SK-N-SH (cell line): ENCODE measurements around the gene NFE2L3. TPM values are rescaled to one million over a fixed set of nuclear protein-coding genes. Genes with fewer than 3 reads are reported as not detected.

Source experiments
- CTCF ChIA-PET: fragments of 300-600, 350-600 bp; formaldehyde crosslinking; extraction: SDS; loops from one replicate; lab custom pipeline; 2021; lab: Yijun Ruan, JAX
- POLR2A ChIA-PET: fragments of 350-600 bp; sonication (Branson Sonifier 250); formaldehyde crosslinking; extraction: SDS; loops from one replicate; lab custom pipeline; 2020; ENCODE audit warnings: antibody characterized with exemption, inconsistent platforms; lab: Yijun Ruan, JAX
- DNase-seq: peaks from one replicate; pipeline ENCODE4 v3.0.0; 2012
- H2AFZ ChIP-seq: fragments of 200-600 bp; sonication (generic); 2 replicates; pipeline ENCODE4 v1.8.1; 2016; ENCODE audit warnings: antibody characterized with exemption, mild to moderate bottlenecking, low read depth
- H3F3A ChIP-seq: fragments of 200-600 bp; sonication (generic); replicated peaks from 2 replicates; pipeline ENCODE3; 2016; ENCODE audit warnings: antibody characterized with exemption, mild to moderate bottlenecking; ENCODE audit not compliant: insufficient read depth
- H3K27ac ChIP-seq, 2 experiments: fragments of 200-500 bp in 1 of 2; fragments of 200-600 bp in 1 of 2; sonication (Bioruptor generic) in 1 of 2; sonication (generic), shearing (Covaris generic) in 1 of 2; 2 replicates each; pipeline versions ENCODE4 v1.5.1 to v1.6.1; 2014 to 2016; ENCODE audit warnings: low read depth in 2 of 2, inconsistent platforms in 1 of 2, low read length in 1 of 2, mild to moderate bottlenecking in 1 of 2, mixed read lengths in 1 of 2
- H3K27me3 ChIP-seq: fragments of 200-600 bp; sonication (generic), shearing (Covaris generic); 2 replicates; pipeline ENCODE4 v1.6.1; 2016; ENCODE audit warnings: mixed run types; ENCODE audit not compliant: insufficient read depth
- H3K36me3 ChIP-seq, 2 experiments: fragments of 200-500 bp in 1 of 2; fragments of 200-600 bp in 1 of 2; sonication (Bioruptor generic) in 1 of 2; sonication (generic) in 1 of 2; replicated peaks in 1 of 2; 2 replicates each; pipeline versions ENCODE3 to v1.5.1; 2014 to 2016; ENCODE audit warnings: low read length in 1 of 2, mild to moderate bottlenecking in 1 of 2; ENCODE audit not compliant: insufficient read depth in 2 of 2, control insufficient read depth in 1 of 2
- H3K4me1 ChIP-seq, 2 experiments: fragments of 200-500 bp in 1 of 2; fragments of 200-600 bp in 1 of 2; sonication (Bioruptor generic) in 1 of 2; sonication (generic), shearing (Covaris generic) in 1 of 2; 2 replicates each; pipeline versions ENCODE4 v1.5.1 to v1.6.1; 2014 to 2016; ENCODE audit warnings: low read depth in 1 of 2, low read length in 1 of 2, mixed run types in 1 of 2; ENCODE audit not compliant: insufficient read depth in 2 of 2, control insufficient read depth in 1 of 2
- H3K4me2 ChIP-seq: fragments of 200-600 bp; sonication (generic), shearing (Covaris generic); 2 replicates; pipeline ENCODE4 v1.6.1; 2017; ENCODE audit warnings: mixed run types
- H3K4me3 ChIP-seq, 2 experiments: fragments of 200-500 bp in 1 of 2; fragments of 200-600 bp in 1 of 2; sonication (Bioruptor generic) in 1 of 2; sonication (generic), shearing (Covaris generic) in 1 of 2; 2 replicates each; pipeline versions ENCODE4 v1.5.1 to v1.8.1; 2014 to 2016; ENCODE audit warnings: low read depth in 2 of 2, inconsistent platforms in 1 of 2, low read length in 1 of 2, mild to moderate bottlenecking in 1 of 2, mixed read lengths in 1 of 2, moderate library complexity in 1 of 2
- H3K79me2 ChIP-seq: fragments of 200-600 bp; sonication (generic); 2 replicates; pipeline ENCODE4 v1.8.1; 2017; ENCODE audit warnings: mild to moderate bottlenecking; ENCODE audit not compliant: insufficient read depth
- H3K9ac ChIP-seq: fragments of 200-600 bp; sonication (generic); 2 replicates; pipeline ENCODE4 v1.6.1; 2017; ENCODE audit warnings: mixed run types
- H3K9me2 ChIP-seq: fragments of 200-600 bp; sonication (generic); 2 replicates; pipeline ENCODE4 v1.6.1; 2017; ENCODE audit warnings: mixed run types
- H3K9me3 ChIP-seq: fragments of 200-600 bp; sonication (generic); 2 replicates; pipeline ENCODE4 v1.6.1; 2017; ENCODE audit warnings: mixed run types, mild to moderate bottlenecking, moderate library complexity
- H4K20me1 ChIP-seq: fragments of 200-600 bp; sonication (generic); 2 replicates; pipeline ENCODE4 v1.6.1; 2017; ENCODE audit warnings: mild to moderate bottlenecking, mixed run types; ENCODE audit not compliant: insufficient read depth
- CHD2 ChIP-seq: fragments of 150-350 bp; IDR thresholded peaks from 2 replicates; pipeline ENCODE4 v1.6.1; 2018; ENCODE audit warnings: low read length; ENCODE audit not compliant: partially characterized antibody
- EP300 ChIP-seq, 2 experiments: IDR thresholded peaks; 2 replicates each; pipeline versions ENCODE4 v1.4.0 to v1.6.1; 2012; ENCODE audit warnings: borderline replicate concordance in 1 of 2, low read depth in 1 of 2, low read length in 1 of 2
- FOXJ3 ChIP-seq: sonication (generic); formaldehyde crosslinking; IDR thresholded peaks from 2 replicates; pipeline ENCODE4 v1.5.1; 2020; ENCODE audit warnings: mild to moderate bottlenecking, missing genetic modification reagents
- GATA2 ChIP-seq: sonication (generic); formaldehyde crosslinking; IDR thresholded peaks from 2 replicates; pipeline ENCODE4 v1.5.0; 2020; ENCODE audit warnings: mild to moderate bottlenecking, missing genetic modification reagents
- MXI1 ChIP-seq: IDR thresholded peaks from 2 replicates; pipeline ENCODE4 v1.6.1; 2012; ENCODE audit warnings: mild to moderate bottlenecking, low read depth, low read length, improper control_type of control experiment
- RAD21 ChIP-seq: IDR thresholded peaks from 2 replicates; pipeline ENCODE4 v1.6.1; 2012; ENCODE audit warnings: mild to moderate bottlenecking, low read length
- RCOR1 ChIP-seq: fragments of 150-350 bp; IDR thresholded peaks from 2 replicates; pipeline ENCODE4 v1.6.1; 2017; ENCODE audit warnings: antibody characterized with exemption, low read length
- RXRA ChIP-seq: IDR thresholded peaks from 2 replicates; pipeline ENCODE4 v1.4.0; 2012; ENCODE audit warnings: low read depth, mild to moderate bottlenecking, borderline replicate concordance
- SMC3 ChIP-seq: IDR thresholded peaks from 2 replicates; pipeline ENCODE4 v1.6.1; 2012; ENCODE audit warnings: low read depth, low read length, improper control_type of control experiment
- TAF1 ChIP-seq: IDR thresholded peaks from 2 replicates; pipeline ENCODE4 v1.6.1; 2012; ENCODE audit warnings: low read depth, mild to moderate bottlenecking, low read length, moderate library complexity, borderline replicate concordance
- WGBS: methylation state at CpG from one replicate; pipeline ENCODE4 v1.1.6; 2017; ENCODE audit warnings: low lambda C conversion rate; 5-methylcytosine and 5-hydroxymethylcytosine counted together
- polyA plus RNA-seq, 3 experiments: library from polyadenylated mRNA; depleted of rRNA; stranded (reverse); fragments of >200 nt; gene quantifications; 2 replicates each; pipeline ENCODE4 v1.2.3, GENCODE V29; 2012
- TF ChIP-seq, protein P1 (sequence below): IDR thresholded peaks from 2 replicates; pipeline ENCODE4 v1.4.0; 2012; ENCODE audit warnings: low read depth, borderline replicate concordance
- TF ChIP-seq, protein P2 (sequence below): IDR thresholded peaks from 2 replicates; pipeline ENCODE4 v1.6.1; 2012; ENCODE audit warnings: mild to moderate bottlenecking, low read depth, low read length, moderate library complexity
- TF ChIP-seq, protein P3 (sequence below): IDR thresholded peaks from 2 replicates; pipeline ENCODE4; 2012

The NFE2L3 gene
- polyA plus RNA-seq, 1 of the 3 experiments (the other 2 are of a cell fraction): 36.1 TPM

DNA sequence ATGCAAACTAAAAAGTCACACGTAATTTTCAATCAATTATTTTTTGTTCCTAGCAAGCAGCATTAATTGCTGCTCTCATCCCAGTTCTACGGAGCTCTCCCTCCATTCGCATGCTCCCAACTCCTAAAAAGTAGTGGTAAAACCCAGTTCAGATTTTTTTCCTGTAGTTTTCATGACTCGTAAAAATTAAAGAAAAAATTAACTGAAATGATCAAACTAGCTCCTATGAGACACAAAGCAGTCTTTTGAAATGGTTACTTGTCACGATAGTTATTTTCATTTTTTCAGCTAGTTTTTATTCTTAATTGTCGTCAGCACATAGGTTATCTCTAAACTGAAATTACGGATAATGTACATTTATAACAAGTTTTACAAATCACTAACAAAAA lies 46.8 kb downstream of the NFE2L3 start:
- Histone ChIP-seq H3K9me2 (no peaks in the 10 kb centered on the region), H3K4me1 (peaks cover 26 to 33% of the 10 kb centered on the region in 2 experiments), H3K4me2 (peak overlapping the region; percentile 83), H3K4me3 (peak overlapping the region; percentile 100), H3K27me3 (no peaks in the 10 kb centered on the region), H3K9ac (peak overlapping the region; percentile 99), H3K9me3 (no peaks in the 10 kb centered on the region), H3K79me2 (peaks cover 89% of the 10 kb centered on the region), H2AFZ (no peak overlapping the region), H3K27ac (peak overlapping the region; percentile 99 to 100), H4K20me1 (peaks cover 78% of the 10 kb centered on the region), H3K36me3 (peaks cover 60 to 68% of the 10 kb centered on the region in 2 experiments), H3F3A (peaks cover 62% of the 10 kb centered on the region)
- POLR2A ChIA-PET: interaction anchor here (1.1 to 5.7 kb wide), 5 partner anchors 9 to 306 kb away, joined by 3 to 51 read pairs (median 7); no protein-coding TSS in a partner anchor
- CTCF ChIA-PET: interaction anchor here (0.7 to 11.3 kb wide), 36 partner anchors 8 to 308 kb away, joined by 3 to 260 read pairs (median 5); no protein-coding TSS in a partner anchor
- no peak for TF ChIP-seq TAF1
- no peak for TF ChIP-seq EP300 (IDR thresholded peaks at IDR 0.05; ENCODE audit: borderline replicate concordance in 1 of 2, low read depth in 1 of 2, low read length in 1 of 2)
- no peak for TF ChIP-seq CHD2
- TF ChIP-seq RAD21: no peak
- TF ChIP-seq, protein P1, sequence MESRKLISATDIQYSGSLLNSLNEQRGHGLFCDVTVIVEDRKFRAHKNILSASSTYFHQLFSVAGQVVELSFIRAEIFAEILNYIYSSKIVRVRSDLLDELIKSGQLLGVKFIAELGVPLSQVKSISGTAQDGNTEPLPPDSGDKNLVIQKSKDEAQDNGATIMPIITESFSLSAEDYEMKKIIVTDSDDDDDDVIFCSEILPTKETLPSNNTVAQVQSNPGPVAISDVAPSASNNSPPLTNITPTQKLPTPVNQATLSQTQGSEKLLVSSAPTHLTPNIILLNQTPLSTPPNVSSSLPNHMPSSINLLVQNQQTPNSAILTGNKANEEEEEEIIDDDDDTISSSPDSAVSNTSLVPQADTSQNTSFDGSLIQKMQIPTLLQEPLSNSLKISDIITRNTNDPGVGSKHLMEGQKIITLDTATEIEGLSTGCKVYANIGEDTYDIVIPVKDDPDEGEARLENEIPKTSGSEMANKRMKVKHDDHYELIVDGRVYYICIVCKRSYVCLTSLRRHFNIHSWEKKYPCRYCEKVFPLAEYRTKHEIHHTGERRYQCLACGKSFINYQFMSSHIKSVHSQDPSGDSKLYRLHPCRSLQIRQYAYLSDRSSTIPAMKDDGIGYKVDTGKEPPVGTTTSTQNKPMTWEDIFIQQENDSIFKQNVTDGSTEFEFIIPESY: no peak
- no peak for TF ChIP-seq SMC3
- under 1% methylated on average over 7 of the region's 7 CpGs for WGBS
- DNase-seq: no peak

DNA sequence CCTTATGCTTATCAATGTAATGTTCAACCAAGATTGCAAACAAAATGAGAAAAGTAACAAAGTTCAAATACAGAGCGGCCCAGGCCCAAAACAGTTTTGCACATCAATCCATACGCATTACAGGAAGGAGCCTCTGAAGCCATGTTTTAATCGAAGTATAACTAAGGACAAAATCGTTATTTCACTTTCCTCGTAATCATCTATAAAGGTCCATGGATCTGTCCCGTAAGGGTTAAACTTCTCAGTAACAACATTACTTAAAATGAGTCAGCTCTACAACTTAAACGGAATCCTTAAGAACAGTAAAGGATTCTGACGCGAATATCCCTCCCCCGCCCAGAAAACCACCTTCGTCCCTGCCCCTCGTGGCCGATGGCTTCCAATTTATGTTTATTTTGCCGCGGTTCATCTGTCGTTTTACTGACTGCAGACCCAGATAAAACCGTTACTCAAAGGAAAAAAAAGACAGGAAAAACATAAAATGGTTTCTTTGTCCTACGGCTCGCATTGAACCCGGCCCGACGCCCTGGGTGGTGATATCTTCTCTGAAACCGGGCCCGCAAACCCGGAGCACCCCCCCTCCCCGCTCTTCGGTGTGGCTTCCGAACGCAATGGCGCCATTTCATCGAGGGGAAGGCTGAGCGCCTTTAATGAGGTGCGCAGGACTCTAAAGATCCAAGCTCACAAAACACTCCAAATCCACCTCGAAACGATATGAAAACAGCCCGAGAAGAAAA lies 47.5 kb downstream of the NFE2L3 start:
- H3K79me2 ChIP-seq: peaks cover 89% of the 10 kb centered on the region
- peak overlapping the region; percentile 83 for H3K4me2 ChIP-seq
- no peak overlapping the region for H2AFZ ChIP-seq
- H3K9ac ChIP-seq: peak overlapping the region; percentile 99
- peaks cover 25 to 40% of the 10 kb centered on the region in 2 experiments for H3K4me1 ChIP-seq
- H3K27me3 ChIP-seq: no peaks in the 10 kb centered on the region
- peaks cover 65 to 67% of the 10 kb centered on the region in 2 experiments for H3K36me3 ChIP-seq
- H3K9me3 ChIP-seq: no peaks in the 10 kb centered on the region
- H3F3A ChIP-seq: peaks cover 55% of the 10 kb centered on the region
- peak overlapping the region; percentile 100 for H3K4me3 ChIP-seq
- H4K20me1 ChIP-seq: peaks cover 78% of the 10 kb centered on the region
- peak; percentile 61 for DNase-seq
- H3K27ac ChIP-seq: peak overlapping the region; percentile 99 to 100
- WGBS: 1% methylated on average over 36 of the region's 36 CpGs
- no peaks in the 10 kb centered on the region for H3K9me2 ChIP-seq
- POLR2A ChIA-PET: interaction anchor here (0.6 to 5.7 kb wide), 20 partner anchors 8 to 337 kb away, joined by 3 to 51 read pairs (median 5); partner anchors contain the start of gene NFE2L3
- CTCF ChIA-PET: interaction anchor here (0.8 to 11.3 kb wide), 25 partner anchors 7 to 468 kb away, joined by 3 to 260 read pairs (median 5); partner anchors contain the start of gene NFE2L3
- no peak for TF ChIP-seq FOXJ3 (CRISPR knock-in tag)
- TF ChIP-seq, protein P1: no peak
- TF ChIP-seq, protein P2, sequence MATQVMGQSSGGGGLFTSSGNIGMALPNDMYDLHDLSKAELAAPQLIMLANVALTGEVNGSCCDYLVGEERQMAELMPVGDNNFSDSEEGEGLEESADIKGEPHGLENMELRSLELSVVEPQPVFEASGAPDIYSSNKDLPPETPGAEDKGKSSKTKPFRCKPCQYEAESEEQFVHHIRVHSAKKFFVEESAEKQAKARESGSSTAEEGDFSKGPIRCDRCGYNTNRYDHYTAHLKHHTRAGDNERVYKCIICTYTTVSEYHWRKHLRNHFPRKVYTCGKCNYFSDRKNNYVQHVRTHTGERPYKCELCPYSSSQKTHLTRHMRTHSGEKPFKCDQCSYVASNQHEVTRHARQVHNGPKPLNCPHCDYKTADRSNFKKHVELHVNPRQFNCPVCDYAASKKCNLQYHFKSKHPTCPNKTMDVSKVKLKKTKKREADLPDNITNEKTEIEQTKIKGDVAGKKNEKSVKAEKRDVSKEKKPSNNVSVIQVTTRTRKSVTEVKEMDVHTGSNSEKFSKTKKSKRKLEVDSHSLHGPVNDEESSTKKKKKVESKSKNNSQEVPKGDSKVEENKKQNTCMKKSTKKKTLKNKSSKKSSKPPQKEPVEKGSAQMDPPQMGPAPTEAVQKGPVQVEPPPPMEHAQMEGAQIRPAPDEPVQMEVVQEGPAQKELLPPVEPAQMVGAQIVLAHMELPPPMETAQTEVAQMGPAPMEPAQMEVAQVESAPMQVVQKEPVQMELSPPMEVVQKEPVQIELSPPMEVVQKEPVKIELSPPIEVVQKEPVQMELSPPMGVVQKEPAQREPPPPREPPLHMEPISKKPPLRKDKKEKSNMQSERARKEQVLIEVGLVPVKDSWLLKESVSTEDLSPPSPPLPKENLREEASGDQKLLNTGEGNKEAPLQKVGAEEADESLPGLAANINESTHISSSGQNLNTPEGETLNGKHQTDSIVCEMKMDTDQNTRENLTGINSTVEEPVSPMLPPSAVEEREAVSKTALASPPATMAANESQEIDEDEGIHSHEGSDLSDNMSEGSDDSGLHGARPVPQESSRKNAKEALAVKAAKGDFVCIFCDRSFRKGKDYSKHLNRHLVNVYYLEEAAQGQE: 0 out of 2 replicates have a peak, but pooled peaks have one; percentile 12
- peak; percentile 51; the same call in 1 of the 2 replicates for TF ChIP-seq MXI1
- no peak for TF ChIP-seq GATA2 (CRISPR knock-in tag)
- TF ChIP-seq RCOR1: no peak
- TF ChIP-seq, protein P3, sequence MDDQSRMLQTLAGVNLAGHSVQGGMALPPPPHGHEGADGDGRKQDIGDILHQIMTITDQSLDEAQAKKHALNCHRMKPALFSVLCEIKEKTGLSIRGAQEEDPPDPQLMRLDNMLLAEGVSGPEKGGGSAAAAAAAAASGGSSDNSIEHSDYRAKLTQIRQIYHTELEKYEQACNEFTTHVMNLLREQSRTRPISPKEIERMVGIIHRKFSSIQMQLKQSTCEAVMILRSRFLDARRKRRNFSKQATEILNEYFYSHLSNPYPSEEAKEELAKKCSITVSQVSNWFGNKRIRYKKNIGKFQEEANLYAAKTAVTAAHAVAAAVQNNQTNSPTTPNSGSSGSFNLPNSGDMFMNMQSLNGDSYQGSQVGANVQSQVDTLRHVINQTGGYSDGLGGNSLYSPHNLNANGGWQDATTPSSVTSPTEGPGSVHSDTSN: no peak
- TF ChIP-seq RXRA: no peak
